Panc1 (cell line): ENCODE measurements around the gene AGFG1. TPM values are rescaled to one million over a fixed set of nuclear protein-coding genes. Genes with fewer than 3 reads are reported as not detected.

ENCODE experiments used
- ATAC-seq: fragments of 200-7000 bp; cut with Tn5 transposase; 2 replicates; pipeline ENCODE4 v1.9.1; 2020; ENCODE audit warnings: mild to moderate bottlenecking, moderate library complexity
- BruUV-seq: library from RNA; stranded (reverse); fragments of 400-500 nt; replicated peaks from 2 replicates; lab custom pipeline; 2021; lab: Mats Ljungman, UMichigan
- CTCF ChIA-PET: fragments of 300-600 bp; sonication (Branson Sonifier 250); formaldehyde crosslinking; loops from one replicate; lab custom pipeline; 2022; ENCODE audit warnings: antibody characterized with exemption; lab: Charles Lee
- POLR2A ChIA-PET: fragments of 300-600 bp; sonication (Branson Sonifier 250); formaldehyde crosslinking; loops from one replicate; lab custom pipeline; 2022; ENCODE audit warnings: antibody characterized with exemption; lab: Charles Lee
- DNase-seq: peaks from one replicate; pipeline ENCODE4 v3.0.0-alpha.2; 2010; ENCODE audit warnings: low read depth, low spot score
- H3K27ac ChIP-seq: 2 replicates; pipeline ENCODE4 v1.5.1; 2011; ENCODE audit warnings: mild to moderate bottlenecking, low read length, inconsistent platforms
- H3K27me3 ChIP-seq: fragments of 200-500 bp; sonication (Bioruptor generic); 2 replicates; pipeline ENCODE4 v1.6.0; 2014; ENCODE audit warnings: low read length, inconsistent platforms; ENCODE audit not compliant: control insufficient read depth, insufficient read depth
- H3K36me3 ChIP-seq: fragments of 200-500 bp; sonication (Bioruptor generic); 2 replicates; pipeline ENCODE4 v1.5.1; 2014; ENCODE audit warnings: inconsistent platforms, mild to moderate bottlenecking, low read length, moderate library complexity; ENCODE audit not compliant: control insufficient read depth, insufficient read depth
- H3K4me1 ChIP-seq: 2 replicates; pipeline ENCODE4 v1.5.1; 2011; ENCODE audit warnings: inconsistent platforms, mild to moderate bottlenecking, low read length, moderate library complexity; ENCODE audit not compliant: control insufficient read depth, insufficient read depth
- H3K4me3 ChIP-seq, 2 experiments: 2 replicates each; pipeline ENCODE4 v1.5.1; 2011 to 2012; ENCODE audit warnings: low read depth in 2 of 2, low read length in 2 of 2, mild to moderate bottlenecking in 2 of 2, inconsistent platforms in 1 of 2, moderate library complexity in 1 of 2
- H3K9me3 ChIP-seq: fragments of 200-500 bp; sonication (Bioruptor generic); 2 replicates; pipeline ENCODE4 v1.5.1; 2014; ENCODE audit warnings: low read depth, mild to moderate bottlenecking, inconsistent platforms, low read length, moderate library complexity; ENCODE audit not compliant: control insufficient read depth, insufficient read depth
- POLR2AphosphoS5 ChIP-seq: IDR thresholded peaks from 2 replicates; pipeline ENCODE4 v1.6.1; 2012; ENCODE audit warnings: mild to moderate bottlenecking, low read depth, low read length, moderate library complexity
- REST ChIP-seq, 2 experiments: IDR thresholded peaks; 2 replicates each; pipeline ENCODE4 v1.6.1; 2011 to 2012; ENCODE audit warnings: low read depth in 2 of 2, control low read depth in 1 of 2, low read length in 1 of 2, mild to moderate bottlenecking in 1 of 2, moderate library complexity in 1 of 2; ENCODE audit not compliant: insufficient read depth in 1 of 2
- SIN3A ChIP-seq: IDR thresholded peaks from 2 replicates; pipeline ENCODE4 v1.6.1; 2012; ENCODE audit warnings: low read depth, mild to moderate bottlenecking, low read length, moderate library complexity, borderline replicate concordance; ENCODE audit not compliant: insufficient read depth
- TCF7L2 ChIP-seq: IDR thresholded peaks from 2 replicates; pipeline ENCODE4 v1.6.1; 2011; ENCODE audit warnings: mild to moderate bottlenecking, low read depth, low read length, inconsistent platforms
- in situ Hi-C: cut with HindIII; loops from 2 replicates; pipeline ENCODE4 v1.10.0; 2016; ENCODE audit warnings: low sequenced_read_pairs, low pct_unique_long_range_greater_than_20kb
- intact Hi-C: fragments of 100-400 bp; cut with micrococcal nuclease; formaldehyde crosslinking; loops from one replicate; pipeline ENCODE4 v1.10.0; 2022; ENCODE audit not compliant: unreplicated experiment
- total RNA-seq: library from RNA; stranded (reverse); gene quantifications from one replicate; pipeline ENCODE4 v1.2.1, GENCODE V29; 2021; ENCODE audit not compliant: unreplicated experiment
- TF ChIP-seq, protein P1 (sequence below): fragments of 450-650 bp; IDR thresholded peaks from 2 replicates; pipeline ENCODE4 v1.5.1; 2017; ENCODE audit warnings: mild to moderate bottlenecking

AGFG1 gene
- total RNA-seq, 1 experiment from 2014 or later = 98.5 TPM

DNA sequence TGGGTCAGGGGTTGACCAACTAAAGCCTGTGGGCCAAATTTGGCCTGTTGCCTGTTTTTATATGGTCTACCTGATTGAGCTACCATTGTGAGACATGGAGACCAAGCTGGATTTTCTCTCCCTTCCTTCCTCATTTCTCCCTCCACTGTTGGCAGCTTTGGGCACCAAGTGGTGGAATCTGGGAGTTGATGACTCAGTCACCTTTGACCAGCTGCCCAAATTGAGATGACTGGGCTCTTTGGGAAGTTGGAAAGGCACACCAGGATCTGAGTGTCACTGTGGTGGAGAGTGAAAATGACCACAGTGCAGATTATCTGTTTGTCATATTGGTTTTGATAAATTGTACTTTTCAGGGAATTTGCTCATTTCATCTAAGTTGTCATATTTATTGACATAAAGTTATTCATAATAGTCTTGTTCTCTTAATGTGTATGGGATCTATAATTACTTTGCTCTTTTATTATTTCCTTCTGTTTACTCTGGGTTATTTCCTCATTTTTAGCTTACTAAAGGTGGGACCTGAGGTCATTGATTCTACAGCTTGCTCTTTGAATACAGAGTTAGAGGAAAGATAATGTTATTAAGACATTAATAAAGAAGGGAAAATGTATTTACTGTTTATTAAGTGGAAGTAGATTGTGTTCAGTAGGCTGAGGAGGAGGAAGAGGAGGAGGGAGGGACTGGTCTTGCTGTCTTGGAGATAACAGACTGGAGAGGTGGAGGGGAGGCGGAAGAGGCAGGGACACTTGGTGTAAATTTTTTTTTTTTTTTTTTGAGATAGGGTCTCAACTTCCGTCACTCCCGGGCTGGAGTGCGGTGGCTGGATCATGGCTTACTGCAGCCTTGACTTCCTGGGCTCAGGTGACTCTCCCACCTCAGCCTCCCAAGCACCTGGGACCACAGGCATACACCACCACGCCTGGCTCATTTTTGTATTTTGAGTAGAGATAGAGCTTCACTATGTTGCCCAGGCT is 31.8 kb downstream of the AGFG1 start:
- in situ Hi-C loops = no loop called here
- intact Hi-C loops = no loop called here

GRCh38 chr2:227504700-227505099 is 32.7 kb downstream of the AGFG1 start:
- intact Hi-C loops = no loop called here
- no peak overlapping the region for H3K27ac ChIP-seq
- CTCF ChIA-PET = no interaction called here

More for the DNA sequence above, 31.8 kb downstream of the AGFG1 start:
- Histone ChIP-seq H3K36me3 (no peaks in the 10 kb centered on the region; the same call in 1 of the 2 replicates), H3K9me3 (no peaks in the 10 kb centered on the region), H3K27ac (0 out of 2 replicates have a peak overlapping the region, but pooled peaks have one; percentile 18), H3K4me1 (peaks cover 16% of the 10 kb centered on the region), H3K27me3 (no peaks in the 10 kb centered on the region), H3K4me3 (no peak overlapping the region)
- ATAC-seq = peak; percentile 90
- ChIA-PET POLR2A (interaction anchor here (0.5 kb wide), 1 partner anchor 15 kb away, joined by 4 read pairs; no protein-coding TSS in a partner anchor), CTCF (interaction anchor here (0.6 kb wide), 1 partner anchor 28 kb away, joined by 4 read pairs; no protein-coding TSS in a partner anchor)
- no TSS peak for BruUV-seq
- peak; percentile 39 for DNase-seq
- no peak for TF ChIP-seq REST (IDR thresholded peaks at IDR 0.05; ENCODE audit: insufficient read depth in 1 of 2, low read depth in 2 of 2, low read length in 1 of 2)
- TF ChIP-seq, protein P1, sequence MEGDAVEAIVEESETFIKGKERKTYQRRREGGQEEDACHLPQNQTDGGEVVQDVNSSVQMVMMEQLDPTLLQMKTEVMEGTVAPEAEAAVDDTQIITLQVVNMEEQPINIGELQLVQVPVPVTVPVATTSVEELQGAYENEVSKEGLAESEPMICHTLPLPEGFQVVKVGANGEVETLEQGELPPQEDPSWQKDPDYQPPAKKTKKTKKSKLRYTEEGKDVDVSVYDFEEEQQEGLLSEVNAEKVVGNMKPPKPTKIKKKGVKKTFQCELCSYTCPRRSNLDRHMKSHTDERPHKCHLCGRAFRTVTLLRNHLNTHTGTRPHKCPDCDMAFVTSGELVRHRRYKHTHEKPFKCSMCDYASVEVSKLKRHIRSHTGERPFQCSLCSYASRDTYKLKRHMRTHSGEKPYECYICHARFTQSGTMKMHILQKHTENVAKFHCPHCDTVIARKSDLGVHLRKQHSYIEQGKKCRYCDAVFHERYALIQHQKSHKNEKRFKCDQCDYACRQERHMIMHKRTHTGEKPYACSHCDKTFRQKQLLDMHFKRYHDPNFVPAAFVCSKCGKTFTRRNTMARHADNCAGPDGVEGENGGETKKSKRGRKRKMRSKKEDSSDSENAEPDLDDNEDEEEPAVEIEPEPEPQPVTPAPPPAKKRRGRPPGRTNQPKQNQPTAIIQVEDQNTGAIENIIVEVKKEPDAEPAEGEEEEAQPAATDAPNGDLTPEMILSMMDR = no peak
- TF ChIP-seq TCF7L2 = no peak
- TF ChIP-seq SIN3A = no peak
- no peak for TF ChIP-seq POLR2AphosphoS5

More at GRCh38 chr2:227504700-227505099, 32.7 kb downstream of the AGFG1 start:
- DNase-seq = no peak
- peaks cover 25% of the 10 kb centered on the region for H3K4me1 ChIP-seq
- no peak for ATAC-seq
- POLR2A ChIA-PET = no interaction called here
- no peaks in the 10 kb centered on the region for H3K27me3 ChIP-seq
- TF ChIP-seq, protein P1 = no peak
- no peak for TF ChIP-seq TCF7L2
- no peak for TF ChIP-seq REST (IDR thresholded peaks at IDR 0.05; ENCODE audit: insufficient read depth in 1 of 2, low read depth in 2 of 2, low read length in 1 of 2)
- TF ChIP-seq SIN3A = no peak
- TF ChIP-seq POLR2AphosphoS5 = no peak
- no peaks in the 10 kb centered on the region; the same call in 1 of the 2 replicates for H3K36me3 ChIP-seq
- BruUV-seq = no TSS peak
- in situ Hi-C loops = no loop called here
- H3K9me3 ChIP-seq = no peaks in the 10 kb centered on the region
- H3K4me3 ChIP-seq = no peak overlapping the region
